Measurements from ENCODE around the gene C3orf52. TPM values are rescaled to one million over a fixed set of nuclear protein-coding genes. Genes with fewer than 3 reads are reported as not detected.

The C3orf52 gene, protein sequence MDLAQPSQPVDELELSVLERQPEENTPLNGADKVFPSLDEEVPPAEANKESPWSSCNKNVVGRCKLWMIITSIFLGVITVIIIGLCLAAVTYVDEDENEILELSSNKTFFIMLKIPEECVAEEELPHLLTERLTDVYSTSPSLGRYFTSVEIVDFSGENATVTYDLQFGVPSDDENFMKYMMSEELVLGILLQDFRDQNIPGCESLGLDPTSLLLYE
- total RNA-seq, result 15.4 and 37.0 TPM in 2 replicates

DNA sequence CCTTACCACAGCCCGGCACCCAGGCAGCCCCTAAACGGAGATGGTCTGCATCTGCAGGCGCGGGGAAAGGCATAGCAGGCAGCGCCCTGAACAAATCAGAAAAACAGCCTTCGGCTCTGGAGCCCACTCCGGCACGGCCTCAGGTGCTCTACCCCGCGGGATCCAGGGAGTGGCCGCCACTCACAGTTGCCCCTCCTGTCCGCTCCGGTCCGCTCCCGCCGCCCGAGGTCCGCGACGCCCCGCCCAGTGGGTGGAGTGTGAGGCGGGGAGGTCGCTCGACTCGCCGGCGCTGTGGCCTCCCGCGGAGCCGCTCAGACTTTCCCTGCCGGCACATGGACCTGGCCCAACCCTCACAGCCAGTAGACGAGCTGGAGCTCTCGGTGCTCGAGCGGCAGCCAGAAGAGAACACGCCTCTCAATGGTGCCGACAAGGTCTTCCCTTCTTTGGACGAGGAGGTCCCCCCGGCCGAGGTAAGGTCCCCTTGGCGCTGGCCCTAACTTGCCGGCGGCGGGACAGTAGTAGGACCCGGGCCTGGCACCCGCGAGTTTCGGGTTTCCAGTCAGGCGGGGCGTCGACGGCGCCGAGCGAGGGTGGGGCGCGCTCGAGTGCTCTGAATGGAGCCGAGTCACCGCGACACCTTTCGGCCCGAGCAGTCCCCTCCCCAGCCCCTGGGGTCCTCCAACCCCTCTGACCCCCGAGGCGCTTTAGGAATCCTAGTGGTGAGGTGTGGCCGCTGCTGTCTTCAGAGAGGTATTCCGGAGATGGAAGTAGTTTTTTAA lies at the start of gene C3orf52:
C3orf52 (plus strand) TSS at position 314 of the 779 bp plus-strand sequence; CDS start at position 333, 19 bp downstream.

GRCh38 chr3:112132975-112133448 lies 46.8 kb downstream of the C3orf52 start, which contains the start of gene GCSAM:
Gene GCSAM, minus strand, starts transcription at chr3:112133248. Its CDS starts 128 bp downstream, at chr3:112133120.

Other genes starting within 250 kb of the C3orf52 start
- 110 and 124 TPM in 2 replicates for gene PHLDB2, start 227.1 kb upstream of the C3orf52 start, total RNA-seq
- gene ABHD10, start 107.4 kb upstream of the C3orf52 start, total RNA-seq, result 30.0 and 36.2 TPM in 2 replicates
- gene TAGLN3, start 87.5 kb upstream of the C3orf52 start, total RNA-seq, result 0.68 and 0.93 TPM in 2 replicates
- gene TMPRSS7, start 51.7 kb upstream of the C3orf52 start, total RNA-seq, result under 0.01 and 0.07 TPM in 2 replicates
- under 0.01 and 1.1 TPM in 2 replicates for gene GCSAM, start 46.9 kb downstream of the C3orf52 start, total RNA-seq
- gene SLC9C1, start 207.8 kb downstream of the C3orf52 start, total RNA-seq, result 0.21 TPM in 1 of 2 replicates, not detected in the other
- under 0.01 and 0.21 TPM in 2 replicates for gene CD200, start 246.8 kb downstream of the C3orf52 start, total RNA-seq

Measured in nasal cavity respiratory epithelium epithelial cell of viscerocranial mucosa (primary cell).